PC-3 (cell line): ENCODE results near the gene SSTR4. TPM values are rescaled to one million over a fixed set of nuclear protein-coding genes. Genes with fewer than 3 reads are reported as not detected.
A peak's percentile ranks its signal among the peaks of the same experiment; 100 is the strongest.

Experiments
- ATAC-seq: fragments of 200-7000 bp; cut with Tn5 transposase; 2 replicates; pipeline ENCODE4 v1.9.1; 2020; ENCODE audit warnings: mild to moderate bottlenecking, moderate library complexity
- BruUV-seq: library from RNA; stranded (reverse); fragments of 400-500 nt; replicated peaks from 2 replicates; lab custom pipeline; 2021; lab: Mats Ljungman, UMichigan
- CTCF ChIA-PET: fragments of 300-600 bp; sonication (Branson Sonifier 250); formaldehyde crosslinking; loops from one replicate; lab custom pipeline; 2022; ENCODE audit warnings: antibody characterized with exemption; lab: Charles Lee
- POLR2A ChIA-PET: fragments of 300-600 bp; sonication (Branson Sonifier 250); formaldehyde crosslinking; loops from one replicate; lab custom pipeline; 2022; ENCODE audit warnings: antibody characterized with exemption; ENCODE audit not compliant: unreplicated experiment; lab: Charles Lee
- DNase-seq: peaks from one replicate; pipeline ENCODE4 v3.0.0-alpha.2; 2015
- H2AFZ ChIP-seq: fragments of 300-600 bp; sonication (generic); 2 replicates; pipeline ENCODE4 v1.6.0; 2016; ENCODE audit warnings: antibody characterized with exemption, low read length
- H3F3A ChIP-seq: fragments of 300-600 bp; sonication (generic); one replicate; pipeline ENCODE4 v1.6.0; 2017; ENCODE audit warnings: antibody characterized with exemption, low read length, control low read depth, mild to moderate bottlenecking; ENCODE audit not compliant: unreplicated experiment
- H3K27ac ChIP-seq: fragments of 300-600 bp; sonication (generic); 2 replicates; pipeline ENCODE4 v1.5.1; 2016; ENCODE audit warnings: mild to moderate bottlenecking, low read length
- H3K27me3 ChIP-seq: fragments of 300-600 bp; sonication (generic); 2 replicates; pipeline ENCODE4 v1.6.1; 2016; ENCODE audit warnings: low read length, mixed read lengths
- H3K36me3 ChIP-seq: fragments of 300-600 bp; sonication (generic); 2 replicates; pipeline ENCODE4 v1.6.1; 2016; ENCODE audit warnings: low read depth, mixed run types, low read length, mixed read lengths
- H3K4me1 ChIP-seq: fragments of 300-600 bp; sonication (generic); 2 replicates; pipeline ENCODE4 v1.5.1; 2016; ENCODE audit warnings: low read length; ENCODE audit not compliant: insufficient read depth
- H3K4me2 ChIP-seq: fragments of 300-600 bp; sonication (generic); 2 replicates; pipeline ENCODE4 v1.6.0; 2016; ENCODE audit warnings: low read length
- H3K4me3 ChIP-seq: fragments of 300-600 bp; sonication (generic); 2 replicates; pipeline ENCODE4 v1.5.1; 2016; ENCODE audit warnings: mild to moderate bottlenecking, low read length, mixed read lengths
- H3K79me2 ChIP-seq: fragments of 300-600 bp; sonication (generic); 2 replicates; pipeline ENCODE4 v1.6.1; 2017; ENCODE audit warnings: low read length, mixed read lengths
- H3K9ac ChIP-seq: fragments of 300-600 bp; sonication (generic); 2 replicates; pipeline ENCODE4 v1.6.0; 2016; ENCODE audit warnings: mild to moderate bottlenecking, low read length
- H3K9me2 ChIP-seq: fragments of 300-600 bp; sonication (generic); replicated peaks from 2 replicates; pipeline ENCODE4 v1.6.1; 2016; ENCODE audit warnings: mixed run types, low read length, mixed read lengths
- H3K9me3 ChIP-seq: fragments of 300-600 bp; sonication (generic); 2 replicates; pipeline ENCODE4 v1.6.1; 2016; ENCODE audit warnings: low read length, mixed read lengths
- H4K20me1 ChIP-seq: fragments of 300-600 bp; sonication (generic); 2 replicates; pipeline ENCODE4 v1.6.1; 2016; ENCODE audit warnings: low read length, mixed read lengths
- EZH2 ChIP-seq: fragments of 300-600 bp; sonication (generic); IDR thresholded peaks from one replicate; pipeline ENCODE4 v1.6.1; 2017; ENCODE audit warnings: antibody characterized with exemption, mild to moderate bottlenecking, low read length; ENCODE audit not compliant: unreplicated experiment
- EZH2phosphoT487 ChIP-seq: fragments of 300-600 bp; sonication (generic); IDR thresholded peaks from 2 replicates; pipeline ENCODE4 v1.6.1; 2018; ENCODE audit warnings: mild to moderate bottlenecking, antibody characterized with exemption, low read length, borderline replicate concordance
- intact Hi-C: fragments of 100-400 bp; cut with micrococcal nuclease; formaldehyde crosslinking; loops from 2 replicates; pipeline ENCODE4 v1.9.0; 2023
- total RNA-seq: library from RNA; depleted of rRNA; stranded (reverse); fragments of >200 nt; gene quantifications from 2 replicates; pipeline ENCODE4 v1.2.3, GENCODE V29; 2014
- TF ChIP-seq, protein P1 (sequence below): fragments of 300-600 bp; sonication (generic); conservative IDR thresholded peaks from 2 replicates; pipeline ENCODE4 v1.5.1; 2017; ENCODE audit warnings: antibody characterized with exemption, low read depth, mild to moderate bottlenecking, low read length

The SSTR4 gene
- total RNA-seq, 1 experiment from 2014 or later, result not detected

DNA sequence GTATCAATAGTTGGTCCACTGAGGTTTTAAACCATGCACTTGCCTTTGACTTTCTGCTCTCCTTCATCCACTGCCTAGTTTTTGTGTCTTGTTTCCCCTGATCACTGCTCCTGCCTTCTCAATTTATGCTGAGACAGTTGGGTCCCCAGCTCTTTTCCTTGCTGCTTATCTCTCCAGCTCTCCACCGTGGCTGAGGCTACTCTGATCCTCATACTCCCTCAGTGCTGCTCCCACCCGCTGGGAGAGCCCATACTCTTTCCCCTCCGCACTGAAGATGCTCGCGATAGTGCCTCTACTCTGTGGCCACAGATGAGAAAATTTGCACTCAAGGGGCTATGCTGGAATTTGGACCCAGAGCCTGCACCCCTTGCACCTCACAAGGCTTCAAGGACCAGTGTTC, 17.8 kb downstream of the SSTR4 start:
- CTCF ChIA-PET, result no interaction called here

DNA sequence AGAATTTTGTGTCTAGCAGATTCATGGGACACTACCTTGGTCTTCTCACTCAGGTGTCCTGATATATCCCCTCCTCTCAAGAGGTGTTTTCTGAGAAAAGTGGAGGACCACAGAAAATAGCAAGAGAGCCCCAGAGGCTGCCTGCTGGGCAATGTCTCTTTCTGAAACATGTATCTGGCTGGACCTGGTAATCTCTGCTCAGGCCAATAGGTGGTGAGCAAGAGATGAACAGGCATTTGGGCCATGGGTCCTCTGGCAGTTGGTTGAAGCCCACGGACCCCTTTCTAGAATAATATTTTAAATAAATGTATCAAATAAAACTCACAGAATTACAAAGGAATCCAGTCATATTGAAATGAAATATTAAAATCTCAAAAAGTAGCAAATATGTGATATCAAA, 23.1 kb downstream of the SSTR4 start:
- intact Hi-C loops, result no loop called here
- no peaks in the 10 kb centered on the region for H3K36me3 ChIP-seq

More for the DNA sequence above, 17.8 kb downstream of the SSTR4 start:
- H4K20me1 ChIP-seq, result no peaks in the 10 kb centered on the region
- no peak for ATAC-seq
- BruUV-seq, result no TSS peak
- no peaks in the 10 kb centered on the region for H3K79me2 ChIP-seq
- H3K27me3 ChIP-seq, result no peaks in the 10 kb centered on the region; the same call in 1 of the 2 replicates
- no peak overlapping the region for H2AFZ ChIP-seq
- intact Hi-C loops, result no loop called here
- H3K4me3 ChIP-seq, result no peak overlapping the region
- H3K4me2 ChIP-seq, result no peak overlapping the region
- no peak for DNase-seq
- H3K9ac ChIP-seq, result no peak overlapping the region
- no peaks in the 10 kb centered on the region for H3K9me2 ChIP-seq
- no peaks in the 10 kb centered on the region for H3K36me3 ChIP-seq
- no peaks in the 10 kb centered on the region for H3K9me3 ChIP-seq
- H3F3A ChIP-seq, result no peaks in the 10 kb centered on the region
- no peak overlapping the region for H3K27ac ChIP-seq
- H3K4me1 ChIP-seq, result peaks cover 4% of the 10 kb centered on the region
- POLR2A ChIA-PET, result no interaction called here
- no peak for TF ChIP-seq EZH2
- TF ChIP-seq, protein P1, sequence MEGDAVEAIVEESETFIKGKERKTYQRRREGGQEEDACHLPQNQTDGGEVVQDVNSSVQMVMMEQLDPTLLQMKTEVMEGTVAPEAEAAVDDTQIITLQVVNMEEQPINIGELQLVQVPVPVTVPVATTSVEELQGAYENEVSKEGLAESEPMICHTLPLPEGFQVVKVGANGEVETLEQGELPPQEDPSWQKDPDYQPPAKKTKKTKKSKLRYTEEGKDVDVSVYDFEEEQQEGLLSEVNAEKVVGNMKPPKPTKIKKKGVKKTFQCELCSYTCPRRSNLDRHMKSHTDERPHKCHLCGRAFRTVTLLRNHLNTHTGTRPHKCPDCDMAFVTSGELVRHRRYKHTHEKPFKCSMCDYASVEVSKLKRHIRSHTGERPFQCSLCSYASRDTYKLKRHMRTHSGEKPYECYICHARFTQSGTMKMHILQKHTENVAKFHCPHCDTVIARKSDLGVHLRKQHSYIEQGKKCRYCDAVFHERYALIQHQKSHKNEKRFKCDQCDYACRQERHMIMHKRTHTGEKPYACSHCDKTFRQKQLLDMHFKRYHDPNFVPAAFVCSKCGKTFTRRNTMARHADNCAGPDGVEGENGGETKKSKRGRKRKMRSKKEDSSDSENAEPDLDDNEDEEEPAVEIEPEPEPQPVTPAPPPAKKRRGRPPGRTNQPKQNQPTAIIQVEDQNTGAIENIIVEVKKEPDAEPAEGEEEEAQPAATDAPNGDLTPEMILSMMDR, result no peak
- TF ChIP-seq EZH2phosphoT487, result no peak

DNA sequence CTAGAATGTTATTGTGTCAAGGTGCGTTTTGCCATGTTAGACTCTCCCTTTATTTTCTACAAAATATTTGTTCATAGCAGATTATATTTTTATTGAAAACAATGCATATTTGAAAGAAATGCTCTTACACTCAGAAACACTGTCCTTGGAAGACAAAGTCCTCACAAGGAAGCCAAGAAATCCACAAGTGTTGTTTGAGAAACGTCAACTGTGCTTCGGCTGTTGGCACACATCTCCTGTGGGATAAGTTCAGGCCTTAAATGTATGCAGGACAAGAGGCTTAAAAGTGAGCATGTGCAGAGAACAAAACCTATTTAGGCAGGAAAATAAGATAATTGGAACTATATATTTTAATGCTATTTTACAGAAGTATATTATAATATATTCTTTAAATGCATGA, 23.9 kb downstream of the SSTR4 start:
- H3K4me3 ChIP-seq, result no peak overlapping the region
- H3K9me2 ChIP-seq, result no peaks in the 10 kb centered on the region
- ChIA-PET CTCF (no interaction called here), POLR2A (no interaction called here)
- TF ChIP-seq EZH2, result no peak
- H3K36me3 ChIP-seq, result no peaks in the 10 kb centered on the region
- DNase-seq (no peak), ATAC-seq (no peak)
- H3K9ac ChIP-seq, result no peak overlapping the region
- no peaks in the 10 kb centered on the region for H3F3A ChIP-seq
- H3K4me2 ChIP-seq, result no peak overlapping the region
- H3K4me1 ChIP-seq, result 0 out of 2 replicates have a peak, but pooled peaks cover 4% of the 10 kb centered on the region
- no peak overlapping the region for H3K27ac ChIP-seq
- H3K27me3 ChIP-seq, result no peaks in the 10 kb centered on the region
- H3K9me3 ChIP-seq, result no peaks in the 10 kb centered on the region
- intact Hi-C loops, result no loop called here
- no TSS peak for BruUV-seq
- no peaks in the 10 kb centered on the region for H4K20me1 ChIP-seq
- no peaks in the 10 kb centered on the region for H3K79me2 ChIP-seq
- H2AFZ ChIP-seq, result no peak overlapping the region

More for the DNA sequence above, 23.1 kb downstream of the SSTR4 start:
- no peak overlapping the region for H2AFZ ChIP-seq
- ChIA-PET POLR2A (no interaction called here), CTCF (no interaction called here)
- H3K9me3 ChIP-seq, result no peaks in the 10 kb centered on the region
- no peak overlapping the region for H3K4me3 ChIP-seq
- no peaks in the 10 kb centered on the region for H3K9me2 ChIP-seq
- H4K20me1 ChIP-seq, result no peaks in the 10 kb centered on the region
- no peaks in the 10 kb centered on the region for H3F3A ChIP-seq
- no peak for TF ChIP-seq EZH2
- no peak for TF ChIP-seq EZH2phosphoT487
- TF ChIP-seq, protein P1, result 0 out of 2 replicates have a peak, but pooled peaks have one; percentile 34
- BruUV-seq, result no TSS peak
- H3K27me3 ChIP-seq, result no peaks in the 10 kb centered on the region
- 0 out of 2 replicates have a peak, but pooled peaks cover 4% of the 10 kb centered on the region for H3K4me1 ChIP-seq
- no peak overlapping the region for H3K4me2 ChIP-seq
- ATAC-seq (no peak), DNase-seq (no peak)
- H3K9ac ChIP-seq, result no peak overlapping the region
- H3K27ac ChIP-seq, result no peak overlapping the region
- H3K79me2 ChIP-seq, result no peaks in the 10 kb centered on the region
